ENCODE data around the gene GPR152. TPM values are rescaled to one million over a fixed set of nuclear protein-coding genes. Genes with fewer than 3 reads are reported as not detected.

Gene GPR152
- total and polyA plus RNA-seq, 12 donors, result not detected

DNA sequence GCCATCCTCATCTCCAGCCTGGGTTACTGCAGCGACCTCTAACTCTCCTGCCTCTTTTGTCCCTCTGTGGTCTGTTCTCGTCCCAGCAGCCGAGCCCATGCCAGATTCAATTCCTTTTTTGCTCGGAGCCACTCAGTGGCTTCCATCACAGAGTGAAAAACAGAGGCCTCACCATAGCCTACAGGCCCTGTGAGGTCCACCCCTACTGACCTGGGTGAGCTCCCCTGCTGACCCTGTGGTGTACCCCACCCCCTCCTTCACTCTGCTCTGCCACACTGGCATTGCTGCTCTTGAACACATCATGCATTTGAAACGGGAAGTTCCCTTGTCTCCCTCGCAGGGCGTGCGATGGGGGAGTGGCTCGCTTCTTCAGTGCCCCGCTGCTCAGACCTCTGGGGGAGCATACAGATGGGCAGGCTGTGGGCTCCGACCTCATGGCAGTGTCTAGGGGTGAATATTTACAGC, 32.4 kb upstream of the GPR152 start:
- Histone ChIP-seq H3K27me3 (no peaks in the 10 kb centered on the region), H3K4me3 (peak overlapping the region in 1 of 10 donors; percentile 27), H3K9me3 (no peaks in the 10 kb centered on the region), H3K36me3 (peaks cover 0 to 33% (median 8%) of the 10 kb centered on the region in 9 donors), H3K4me1 (peaks cover 8 to 48% (median 23%) of the 10 kb centered on the region in 9 donors), H3K27ac (peak overlapping the region in 1 of 10 donors; percentile 93)
- ATAC-seq (no peak), DNase-seq (no peak)
- TF ChIP-seq, protein P1, sequence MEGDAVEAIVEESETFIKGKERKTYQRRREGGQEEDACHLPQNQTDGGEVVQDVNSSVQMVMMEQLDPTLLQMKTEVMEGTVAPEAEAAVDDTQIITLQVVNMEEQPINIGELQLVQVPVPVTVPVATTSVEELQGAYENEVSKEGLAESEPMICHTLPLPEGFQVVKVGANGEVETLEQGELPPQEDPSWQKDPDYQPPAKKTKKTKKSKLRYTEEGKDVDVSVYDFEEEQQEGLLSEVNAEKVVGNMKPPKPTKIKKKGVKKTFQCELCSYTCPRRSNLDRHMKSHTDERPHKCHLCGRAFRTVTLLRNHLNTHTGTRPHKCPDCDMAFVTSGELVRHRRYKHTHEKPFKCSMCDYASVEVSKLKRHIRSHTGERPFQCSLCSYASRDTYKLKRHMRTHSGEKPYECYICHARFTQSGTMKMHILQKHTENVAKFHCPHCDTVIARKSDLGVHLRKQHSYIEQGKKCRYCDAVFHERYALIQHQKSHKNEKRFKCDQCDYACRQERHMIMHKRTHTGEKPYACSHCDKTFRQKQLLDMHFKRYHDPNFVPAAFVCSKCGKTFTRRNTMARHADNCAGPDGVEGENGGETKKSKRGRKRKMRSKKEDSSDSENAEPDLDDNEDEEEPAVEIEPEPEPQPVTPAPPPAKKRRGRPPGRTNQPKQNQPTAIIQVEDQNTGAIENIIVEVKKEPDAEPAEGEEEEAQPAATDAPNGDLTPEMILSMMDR (IDR thresholded peaks at IDR 0.05), result no peak
- WGBS, 2 donors, result 77 to 79% methylated on average over 11 of the region's 11 CpGs
- intact Hi-C loops (cut with DNase I), result loop anchor here in 1 of 10 donors (5.0 kb wide), 1 partner anchor 83 kb away; the partner anchor contains the start of genes PPP1CA and TBC1D10C

DNA sequence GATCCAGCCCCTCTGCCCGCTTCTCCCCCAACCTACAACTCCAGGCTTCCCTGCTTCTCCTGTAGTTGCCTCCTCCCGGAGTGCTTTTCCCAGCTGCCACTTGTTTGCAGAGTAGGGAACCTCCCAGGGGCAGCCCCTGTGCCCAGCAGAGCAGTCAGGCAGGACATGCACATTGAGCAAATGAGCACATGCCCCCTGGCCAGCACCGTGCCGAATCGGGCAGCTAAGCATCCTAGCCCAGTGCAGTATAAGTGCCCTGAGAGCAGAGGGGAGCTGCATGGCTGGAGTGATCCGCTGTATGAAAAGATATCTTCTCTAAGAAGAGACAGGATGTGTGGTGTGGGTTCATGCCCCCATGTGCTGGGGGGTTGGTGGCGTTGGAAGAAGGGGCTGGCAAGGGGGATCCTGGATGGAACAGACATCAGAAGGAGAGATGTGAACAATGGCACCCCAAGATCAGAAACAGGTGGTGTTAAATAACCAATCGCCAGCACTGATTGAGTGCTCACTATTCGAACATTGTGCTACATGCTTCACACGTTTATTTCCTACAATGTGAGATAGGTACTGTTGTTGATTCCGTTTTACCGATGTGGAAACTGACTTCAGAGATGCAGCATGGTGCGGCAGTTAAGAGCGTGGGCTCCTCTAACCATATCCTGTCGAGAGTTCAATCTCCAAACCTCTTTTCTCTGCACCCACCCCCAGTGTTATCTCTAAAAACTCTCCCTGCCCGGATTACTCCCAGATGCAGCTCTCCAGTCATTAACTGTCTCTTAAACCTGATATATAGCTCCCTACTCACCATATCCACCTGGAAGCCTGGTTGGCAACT, 31.5 kb upstream of the GPR152 start:
- H3K27me3 ChIP-seq, result peaks cover 0 to 6% (median 0%) of the 10 kb centered on the region in 7 donors
- H3K27ac ChIP-seq, result peak overlapping the region in 6 of 10 donors; percentile 77 to 93 (median 87)
- peak overlapping the region in 8 of 10 donors; percentile 50 to 66 (median 60) for H3K4me3 ChIP-seq
- H3K4me1 ChIP-seq, result peaks cover 8 to 48% (median 23%) of the 10 kb centered on the region in 9 donors
- ATAC-seq (no peak), DNase-seq (no peak)
- TF ChIP-seq, protein P1 (IDR thresholded peaks at IDR 0.05), result no peak
- intact Hi-C loops (cut with DNase I), result loop anchor here in 2 of 10 donors (2.0 to 5.0 kb wide), 2 partner anchors 23 to 82 kb away; partner anchors contain the start of genes PPP1CA (in 1 of the 2) and TBC1D10C (in 1 of the 2)
- peaks cover 0 to 24% (median 3%) of the 10 kb centered on the region in 9 donors for H3K36me3 ChIP-seq
- no peaks in the 10 kb centered on the region for H3K9me3 ChIP-seq
- WGBS, 2 donors, result 88 to 90% methylated on average over 16 of the region's 16 CpGs

DNA sequence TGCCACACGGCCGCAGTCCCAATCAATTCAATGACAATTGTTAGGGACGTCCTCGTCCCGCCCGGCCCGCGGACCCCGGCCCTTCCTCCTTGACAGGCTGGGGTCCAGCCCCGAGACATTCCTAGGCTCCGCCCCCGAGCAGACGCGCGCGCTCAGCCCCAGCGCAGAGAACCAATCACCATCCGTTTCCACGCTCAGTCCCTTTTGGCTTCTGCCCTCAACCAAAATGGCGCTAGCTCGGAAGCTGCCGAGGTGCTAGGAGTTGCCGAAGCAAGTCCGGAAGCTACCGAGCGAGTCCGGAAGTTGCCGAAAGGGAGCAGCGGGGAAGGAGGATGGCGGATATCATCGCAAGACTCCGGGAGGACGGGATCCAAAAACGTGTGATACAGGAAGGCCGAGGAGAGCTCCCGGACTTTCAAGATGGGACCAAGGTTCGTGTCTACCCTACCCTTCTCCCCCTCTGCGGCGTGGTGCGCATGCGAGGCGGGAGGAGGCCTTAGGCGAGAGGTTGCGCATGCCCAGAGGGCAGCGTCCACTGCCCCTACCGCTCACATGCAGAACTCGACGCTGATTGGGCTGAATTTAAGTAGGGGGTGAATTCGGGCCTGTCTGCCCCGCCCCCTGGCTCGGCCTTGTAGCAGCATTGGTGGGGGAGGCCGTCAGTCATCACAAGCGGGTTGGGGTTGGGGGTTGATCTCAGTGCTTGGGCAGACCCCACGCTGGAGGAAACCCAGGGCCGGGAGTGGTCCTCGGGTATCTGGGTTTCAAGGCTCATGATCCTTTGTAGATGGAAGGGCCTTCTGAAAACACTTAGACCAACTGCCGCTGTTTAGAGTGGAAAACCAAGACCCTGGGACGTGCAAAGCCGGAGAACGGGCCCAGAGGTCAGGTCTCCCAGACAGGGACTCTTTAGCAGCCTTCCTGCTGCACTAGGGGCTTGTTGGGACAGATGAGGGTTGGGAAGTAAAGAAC, 30.6 kb upstream of the GPR152 start, which contains the start of gene AIP:
Gene AIP (plus strand): TSS at position 200 of the 972 bp plus-strand sequence. CDS start 133 bp downstream, at position 333.
- intact Hi-C loops (cut with DNase I), result loop anchor here in 2 of 10 donors (2.0 to 5.0 kb wide), 2 partner anchors 24 to 81 kb away; partner anchors contain the start of genes PPP1CA (in 1 of the 2) and TBC1D10C (in 1 of the 2)

More for the DNA sequence above, 30.6 kb upstream of the GPR152 start, which contains the start of gene AIP:
- TF ChIP-seq, protein P1 (IDR thresholded peaks at IDR 0.05), result peak in 5 of 9 donors; percentile 20 to 38 (median 33)
- peak within 1 kb of the TSS; percentile 67 to 93 (median 84) for H3K27ac ChIP-seq
- 9 to 11% methylated on average over 53 to 60 of the region's 60 CpGs for WGBS, 2 donors
- H3K4me3 ChIP-seq, result peak within 1 kb of the TSS; percentile 29 to 66 (median 55)
- H3K36me3 ChIP-seq, result peaks cover 0 to 20% (median 0%) of the 10 kb centered on the region in 9 donors
- H3K27me3 ChIP-seq, result peaks cover 0 to 6% (median 0%) of the 10 kb centered on the region in 7 donors
- peak; percentile 97 to 98 for DNase-seq
- no peaks in the 10 kb centered on the region for H3K9me3 ChIP-seq
- H3K4me1 ChIP-seq, result peaks cover 8 to 48% (median 23%) of the 10 kb centered on the region in 9 donors
- ATAC-seq, result peak; percentile 98 to 99 (median 98)
